Measurements from ENCODE around the gene PTPRD. TPM values are rescaled to one million over a fixed set of nuclear protein-coding genes. Genes with fewer than 3 reads are reported as not detected.
A peak's percentile ranks its signal among the peaks of the same experiment; 100 is the strongest.

The PTPRD gene
- total RNA-seq, 1 donor from 2014 or later, result 136 TPM

DNA sequence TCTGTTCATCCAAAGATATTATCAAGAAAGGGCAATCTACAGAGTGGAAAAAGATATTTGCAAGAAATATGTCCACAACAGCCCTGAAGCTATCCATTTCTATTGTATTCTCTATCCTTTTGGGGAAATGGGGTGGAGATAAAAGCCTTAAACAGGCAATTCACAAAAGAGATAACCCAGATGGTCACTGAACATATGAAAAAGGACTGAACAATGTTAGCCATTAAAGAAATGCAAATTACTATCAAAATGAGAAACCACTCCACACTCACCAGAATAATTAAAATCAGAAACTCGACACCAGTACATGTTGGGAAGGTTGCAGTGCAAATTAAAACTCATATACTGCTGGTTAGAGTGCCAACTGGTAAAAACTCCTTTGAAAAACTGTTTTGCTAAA is 1858.1 kb downstream of the PTPRD start:
- H3K79me2 ChIP-seq (ENCODE audit: low read depth), result peaks cover 29% of the 10 kb centered on the region
- Mint-ChIP-seq H3K4me1 (peaks cover 31% of the 10 kb centered on the region), H3K4me3 (no peak overlapping the region), H3K27me3 (ENCODE audit: insufficient read depth, low read depth) (peaks cover 3% of the 10 kb centered on the region), H3K27ac (no peak overlapping the region), H3K36me3 (peaks cover 25% of the 10 kb centered on the region), H3K9me3 (peaks cover 16% of the 10 kb centered on the region)
- no peaks in the 10 kb centered on the region for H3K9me3 ChIP-seq (ENCODE audit: low read depth)
- no peak overlapping the region for H2AFZ ChIP-seq (replicated peaks)
- peaks cover 4% of the 10 kb centered on the region for H4K20me1 ChIP-seq (ENCODE audit: low read depth)
- no peak overlapping the region for H3K9ac ChIP-seq
- no peaks in the 10 kb centered on the region for H3K36me3 ChIP-seq
- peaks cover 38% of the 10 kb centered on the region for H3K4me1 ChIP-seq
- no peaks in the 10 kb centered on the region for H3K27me3 ChIP-seq
- no peak overlapping the region for H3K27ac ChIP-seq
- no peak for DNase-seq (ENCODE audit: low spot score)
- H3K4me2 ChIP-seq, result no peak overlapping the region
- peaks cover 39% of the 10 kb centered on the region for H3F3A ChIP-seq (ENCODE audit: low read depth)
- no peak overlapping the region for H3K4me3 ChIP-seq
- TF ChIP-seq EZH2phosphoT487 (IDR thresholded peaks at IDR 0.05) (no peak), EZH2 (IDR thresholded peaks at IDR 0.05) (no peak)
- TF ChIP-seq, protein P1, sequence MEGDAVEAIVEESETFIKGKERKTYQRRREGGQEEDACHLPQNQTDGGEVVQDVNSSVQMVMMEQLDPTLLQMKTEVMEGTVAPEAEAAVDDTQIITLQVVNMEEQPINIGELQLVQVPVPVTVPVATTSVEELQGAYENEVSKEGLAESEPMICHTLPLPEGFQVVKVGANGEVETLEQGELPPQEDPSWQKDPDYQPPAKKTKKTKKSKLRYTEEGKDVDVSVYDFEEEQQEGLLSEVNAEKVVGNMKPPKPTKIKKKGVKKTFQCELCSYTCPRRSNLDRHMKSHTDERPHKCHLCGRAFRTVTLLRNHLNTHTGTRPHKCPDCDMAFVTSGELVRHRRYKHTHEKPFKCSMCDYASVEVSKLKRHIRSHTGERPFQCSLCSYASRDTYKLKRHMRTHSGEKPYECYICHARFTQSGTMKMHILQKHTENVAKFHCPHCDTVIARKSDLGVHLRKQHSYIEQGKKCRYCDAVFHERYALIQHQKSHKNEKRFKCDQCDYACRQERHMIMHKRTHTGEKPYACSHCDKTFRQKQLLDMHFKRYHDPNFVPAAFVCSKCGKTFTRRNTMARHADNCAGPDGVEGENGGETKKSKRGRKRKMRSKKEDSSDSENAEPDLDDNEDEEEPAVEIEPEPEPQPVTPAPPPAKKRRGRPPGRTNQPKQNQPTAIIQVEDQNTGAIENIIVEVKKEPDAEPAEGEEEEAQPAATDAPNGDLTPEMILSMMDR (IDR thresholded peaks at IDR 0.05), result no peak

- Histone ChIP-seq H3F3A (ENCODE audit: low read depth) (peaks cover 42% of the 10 kb centered on the region), H3K9me3 (ENCODE audit: low read depth) (no peaks in the 10 kb centered on the region), H3K27me3 (no peaks in the 10 kb centered on the region), H3K79me2 (ENCODE audit: low read depth) (peaks cover 53% of the 10 kb centered on the region), H3K27ac (peak overlapping the region; percentile 79), H3K36me3 (no peaks in the 10 kb centered on the region), H3K4me3 (no peak overlapping the region), H4K20me1 (ENCODE audit: low read depth) (peaks cover 4% of the 10 kb centered on the region), H3K4me1 (peaks cover 36% of the 10 kb centered on the region), H3K9ac (no peak overlapping the region), H3K4me2 (peak overlapping the region; percentile 64), H2AFZ (replicated peaks) (no peak overlapping the region)
- H3K4me1 Mint-ChIP-seq, result peaks cover 39% of the 10 kb centered on the region
- peaks cover 14% of the 10 kb centered on the region for H3K36me3 Mint-ChIP-seq
- DNase-seq (ENCODE audit: low spot score), result peak; percentile 13
- peak overlapping the region; percentile 44 for H3K4me3 Mint-ChIP-seq
- H3K27ac Mint-ChIP-seq, result peak overlapping the region; percentile 67
- TF ChIP-seq, protein P1 (IDR thresholded peaks at IDR 0.05), result no peak
- TF ChIP-seq EZH2 (IDR thresholded peaks at IDR 0.05), result no peak
- no peak for TF ChIP-seq EZH2phosphoT487 (IDR thresholded peaks at IDR 0.05)
- peaks cover 3% of the 10 kb centered on the region for H3K27me3 Mint-ChIP-seq (ENCODE audit: insufficient read depth, low read depth)
- H3K9me3 Mint-ChIP-seq, result peaks cover 6% of the 10 kb centered on the region
Measured at GRCh38 chr9:8751406-8751930, 1861.3 kb downstream of the PTPRD start.

GRCh38 chr9:8750639-8751051 is 1862.2 kb downstream of the PTPRD start:
- H3K4me2 ChIP-seq, result peak overlapping the region; percentile 64
- Mint-ChIP-seq H3K9me3 (peaks cover 6% of the 10 kb centered on the region), H3K36me3 (peaks cover 14% of the 10 kb centered on the region), H3K27ac (peak overlapping the region; percentile 96), H3K4me3 (peak overlapping the region; percentile 48), H3K4me1 (peaks cover 39% of the 10 kb centered on the region), H3K27me3 (ENCODE audit: insufficient read depth, low read depth) (peaks cover 3% of the 10 kb centered on the region)
- peaks cover 57% of the 10 kb centered on the region for H3K79me2 ChIP-seq (ENCODE audit: low read depth)
- no peak overlapping the region for H2AFZ ChIP-seq (replicated peaks)
- H3K9ac ChIP-seq, result no peak overlapping the region
- no peaks in the 10 kb centered on the region for H3K9me3 ChIP-seq (ENCODE audit: low read depth)
- H3K36me3 ChIP-seq, result no peaks in the 10 kb centered on the region
- TF ChIP-seq EZH2 (IDR thresholded peaks at IDR 0.05) (no peak), EZH2phosphoT487 (IDR thresholded peaks at IDR 0.05) (no peak)
- TF ChIP-seq, protein P1 (IDR thresholded peaks at IDR 0.05), result no peak
- DNase-seq (ENCODE audit: low spot score), result peak; percentile 63
- H3K4me3 ChIP-seq, result no peak overlapping the region
- H3K4me1 ChIP-seq, result peaks cover 29% of the 10 kb centered on the region
- peak overlapping the region; percentile 87 for H3K27ac ChIP-seq
- peaks cover 39% of the 10 kb centered on the region for H3F3A ChIP-seq (ENCODE audit: low read depth)
- no peaks in the 10 kb centered on the region for H3K27me3 ChIP-seq
- peaks cover 4% of the 10 kb centered on the region for H4K20me1 ChIP-seq (ENCODE audit: low read depth)

All from neural progenitor cell (in vitro differentiated cells).